IMR-90 (cell line): ENCODE results near the gene ANKRD13B. TPM values are rescaled to one million over a fixed set of nuclear protein-coding genes. Genes with fewer than 3 reads are reported as not detected.

Experiments
- CEBPB ChIP-seq: IDR thresholded peaks from 2 replicates; pipeline ENCODE4 v1.6.1; 2012; ENCODE audit warnings: low read depth, low read length, improper control_type of control experiment
- ELK1 ChIP-seq: fragments of 150-350 bp; IDR thresholded peaks from 2 replicates; pipeline ENCODE4 v1.6.1; 2016; ENCODE audit warnings: low read depth, mild to moderate bottlenecking, low read length, moderate library complexity, borderline replicate concordance
- FOS ChIP-seq: fragments of 150-350 bp; IDR thresholded peaks from 2 replicates; pipeline ENCODE4 v1.6.1; 2016; ENCODE audit warnings: low read depth, low read length
- MAZ ChIP-seq: IDR thresholded peaks from 2 replicates; pipeline ENCODE4 v1.6.1; 2012; ENCODE audit warnings: low read depth, mild to moderate bottlenecking, low read length, improper control_type of control experiment, moderate library complexity, borderline replicate concordance
- MXI1 ChIP-seq: IDR thresholded peaks from 2 replicates; pipeline ENCODE4 v1.6.1; 2012; ENCODE audit warnings: low read depth, mild to moderate bottlenecking, low read length, moderate library complexity, borderline replicate concordance
- RAD21 ChIP-seq: IDR thresholded peaks from 2 replicates; pipeline ENCODE4 v1.6.1; 2012; ENCODE audit warnings: low read length, improper control_type of control experiment
- polyA plus RNA-seq, 3 experiments: library from polyadenylated mRNA; depleted of rRNA; stranded (reverse); fragments of >200 nt; gene quantifications; 2 replicates each; pipeline ENCODE4 v1.2.3, GENCODE V29; 2012; ENCODE audit warnings: low replicate concordance in 1 of 3
- total RNA-seq: library from RNA; depleted of rRNA; stranded (reverse); fragments of >200 nt; gene quantifications from 2 replicates; pipeline ENCODE4 v1.2.3, GENCODE V29; 2012

The ANKRD13B gene
- total and polyA plus RNA-seq, 2 of the 4 experiments (the other 2 are of a cell fraction): 0.90 to 4.0 TPM

- no peak for TF ChIP-seq ELK1
- TF ChIP-seq MXI1: no peak
- TF ChIP-seq MAZ: no peak
- no peak for TF ChIP-seq FOS
- no peak for TF ChIP-seq CEBPB
- TF ChIP-seq RAD21: no peak
Measured at GRCh38 chr17:29597361-29598172, 4.6 kb downstream of the ANKRD13B start (continued).
